SK-N-MC (cell line): ENCODE results near the gene CCL26.

ENCODE experiments used
- EZH2 ChIP-seq: fragments of 200-600 bp; sonication (generic); IDR thresholded peaks from one replicate; pipeline ENCODE4 v1.6.1; 2017; ENCODE audit warnings: antibody characterized with exemption
- FOXP2 ChIP-seq: optimal IDR thresholded peaks from 2 replicates; pipeline ENCODE3; 2011; ENCODE audit warnings: mild to moderate bottlenecking, moderate library complexity; ENCODE audit not compliant: insufficient read depth; ENCODE audit errors: extremely low read length, control extremely low read depth
- POLR2AphosphoS5 ChIP-seq: IDR thresholded peaks from 2 replicates; pipeline ENCODE4 v1.6.1; 2012; ENCODE audit warnings: mild to moderate bottlenecking, low read depth, low read length, borderline replicate concordance

- no peak for TF ChIP-seq POLR2AphosphoS5
- no peak for TF ChIP-seq EZH2
- TF ChIP-seq FOXP2, result no peak
These were observed 36.2 kb downstream of the CCL26 start for GRCh38 chr7:75735581-75736350.
